ES-I3 (cell line): ENCODE results near the gene TEKT4.
"Not testable (repeated sequence)": the region's sequence is repeated elsewhere in the genome, so short reads cannot be mapped to it uniquely, and the experiment has no call there.

Experiments
- H3K36me3 ChIP-seq: 2 replicates; pipeline ENCODE4 v1.6.1; 2013; ENCODE audit warnings: mild to moderate bottlenecking, low read length, control low read depth, moderate library complexity; ENCODE audit not compliant: insufficient read depth
- H3K4me1 ChIP-seq: 2 replicates; pipeline ENCODE4 v1.6.1; 2013; ENCODE audit warnings: mild to moderate bottlenecking, control low read depth, low read length; ENCODE audit not compliant: insufficient read depth
- H3K9ac ChIP-seq: 2 replicates; pipeline ENCODE4 v1.6.1; 2013; ENCODE audit warnings: low read depth, mild to moderate bottlenecking, low read length, moderate library complexity
- H3K9me3 ChIP-seq: 2 replicates; pipeline ENCODE4 v1.6.1; 2013; ENCODE audit warnings: mild to moderate bottlenecking, low read length, moderate library complexity; ENCODE audit not compliant: control insufficient read depth, insufficient read depth

Gene TEKT4

GRCh38 chr2:94923196-94923595 lies 52.0 kb downstream of the TEKT4 start:
- H3K9me3 ChIP-seq = no peaks in the 10 kb centered on the region
- H3K4me1 ChIP-seq = no peaks in the 10 kb centered on the region
- no peak overlapping the region for H3K9ac ChIP-seq

GRCh38 chr2:94924999-94925398 lies 53.8 kb downstream of the TEKT4 start:
- not testable (repeated sequence) for H3K4me1 ChIP-seq, H3K36me3 ChIP-seq, H3K9ac ChIP-seq, H3K9me3 ChIP-seq

More at GRCh38 chr2:94923196-94923595, 52.0 kb downstream of the TEKT4 start:
- no peaks in the 10 kb centered on the region for H3K36me3 ChIP-seq
